Stimulated activated CD8-positive, alpha-beta memory T cell treated with anti-CD3 and anti-CD28 coated beads, Interleukin-15, amount 100 ng/mL, for 1 hour (primary cell): ENCODE data around the gene INO80E.
"Not testable (repeated sequence)": the region's sequence is repeated elsewhere in the genome, so short reads cannot be mapped to it uniquely, and the experiment has no call there.

ENCODE experiments used
- DNase-seq: peaks from one replicate; pipeline ENCODE4 v3.0.0-alpha.2; 2020; ENCODE audit warnings: low read depth

Gene INO80E

GRCh38 chr16:29995911-29996765, at the start of gene INO80E:
INO80E (plus strand) TSS chr16:29996241; CDS start chr16:29996311, 70 bp downstream.
- peak; percentile 99 for DNase-seq

GRCh38 chr16:29947897-29948296, 48.1 kb upstream of the INO80E start:
- no peak for DNase-seq

GRCh38 chr16:29950806-29951461, 45.1 kb upstream of the INO80E start:
- no peak for DNase-seq

GRCh38 chr16:29951625-29952365, 44.2 kb upstream of the INO80E start:
- DNase-seq: no peak

GRCh38 chr16:29958756-29959155, 37.3 kb upstream of the INO80E start:
- no peak for DNase-seq

- DNase-seq: no peak
Measured at GRCh38 chr16:29959293-29959692, 36.7 kb upstream of the INO80E start.

- not testable (repeated sequence) for DNase-seq
Measured at GRCh38 chr16:29959821-29960220, 36.2 kb upstream of the INO80E start.

GRCh38 chr16:29961127-29961478, 34.9 kb upstream of the INO80E start:
- DNase-seq: no peak

- DNase-seq: peak; percentile 80
Measured at GRCh38 chr16:29961479-29962343, 34.3 kb upstream of the INO80E start, which contains the start of gene TMEM219. TMEM219 (plus strand) TSS chr16:29962079; CDS start chr16:29963144, 1,065 bp downstream.

GRCh38 chr16:29962344-29962994, 33.6 kb upstream of the INO80E start:
- no peak for DNase-seq

- no peak for DNase-seq
Measured at GRCh38 chr16:29963021-29963743, 32.9 kb upstream of the INO80E start.

- no peak for DNase-seq
Measured at GRCh38 chr16:29968205-29968604, 27.8 kb upstream of the INO80E start.

GRCh38 chr16:29971304-29971703, 24.7 kb upstream of the INO80E start:
- DNase-seq: no peak

GRCh38 chr16:29972500-29972899, 23.5 kb upstream of the INO80E start:
- DNase-seq: no peak

- no peak for DNase-seq
Measured at GRCh38 chr16:29972992-29973383, 23.1 kb upstream of the INO80E start.

GRCh38 chr16:29973384-29974246, 22.4 kb upstream of the INO80E start, which contains the start of gene TAOK2:
TAOK2 (plus strand) TSS chr16:29973868; CDS start chr16:29977773, 3,905 bp downstream.
- peak; percentile 81 for DNase-seq

- DNase-seq: no peak
Measured at GRCh38 chr16:29974291-29975133, 21.5 kb upstream of the INO80E start.

GRCh38 chr16:29975134-29975538, 20.9 kb upstream of the INO80E start:
- no peak for DNase-seq
